Gastroesophageal sphincter (tissue), 4 donors: Measurements from ENCODE around the gene NUDT9. TPM values are rescaled to one million over a fixed set of nuclear protein-coding genes. Genes with fewer than 3 reads are reported as not detected.

ENCODE experiments used
- ATAC-seq: fragments of 150-250 bp; one replicate; pipeline ENCODE4 v1.9.1; 2016; ENCODE audit warnings: mild to moderate bottlenecking, moderate library complexity
- H3K27ac ChIP-seq, 4 donors: fragments of 200-600 bp; sonication (generic) in 3 of 4; 1 replicate in 3 of 4; 2 replicates in 1 of 4; pipeline ENCODE4 v1.5.1; 2016 to 2019
- H3K27me3 ChIP-seq: fragments of 200-600 bp; sonication (generic); one replicate; pipeline ENCODE4 v1.5.1; 2019
- H3K36me3 ChIP-seq, 2 donors: fragments of 200-600 bp; sonication (generic); one replicate each; pipeline ENCODE4 v1.5.1; 2019; ENCODE audit warnings: control low read depth in 1 of 2
- H3K4me1 ChIP-seq, 3 donors: fragments of 200-600 bp; sonication (generic); 1 replicate in 2 of 3; 2 replicates in 1 of 3; pipeline ENCODE4 v1.5.1; 2016 to 2019; ENCODE audit warnings: control low read depth in 2 of 3
- H3K4me3 ChIP-seq, 2 donors: fragments of 200-600 bp; sonication (generic); one replicate each; pipeline ENCODE4 v1.5.1; 2019; ENCODE audit warnings: mild to moderate bottlenecking in 1 of 2, moderate library complexity in 1 of 2
- H3K9me3 ChIP-seq, 3 donors: fragments of 200-600 bp; sonication (generic); one replicate each; pipeline ENCODE4 v1.5.1; 2017 to 2019; ENCODE audit warnings: control low read depth in 2 of 3
- EP300 ChIP-seq: sonication (generic); formaldehyde crosslinking; IDR thresholded peaks from one replicate; pipeline ENCODE4 v1.6.1; 2017; ENCODE audit warnings: antibody characterized with exemption, mild to moderate bottlenecking
- POLR2A ChIP-seq, 2 donors: fragments of 450-650 bp; IDR thresholded peaks; one replicate each; pipeline ENCODE4 v1.6.1; 2017; ENCODE audit warnings: antibody characterized with exemption in 2 of 2, mild to moderate bottlenecking in 2 of 2, moderate library complexity in 1 of 2
- POLR2AphosphoS5 ChIP-seq: sonication (generic); formaldehyde crosslinking; IDR thresholded peaks from one replicate; pipeline ENCODE4 v1.6.1; 2017; ENCODE audit warnings: antibody characterized with exemption
- WGBS, 2 donors: methylation state at CpG; one replicate each; pipeline ENCODE4 v1.1.5; 2018; ENCODE audit warnings: low coverage in 1 of 2; 5-methylcytosine and 5-hydroxymethylcytosine counted together
- total RNA-seq, 4 donors: library from RNA; depleted of rRNA; stranded (reverse); fragments of >200 nt; gene quantifications; one replicate each; pipeline ENCODE4 v1.1.0, GENCODE V29; 2016
- TF ChIP-seq, protein P1 (sequence below), 4 experiments: fragments of 200-600 bp in 2 of 4; fragments of 450-650 bp in 2 of 4; sonication (generic) in 1 of 4; IDR thresholded peaks; one replicate each; pipeline ENCODE4 v1.5.1; 2017 to 2019; ENCODE audit warnings: antibody characterized with exemption in 4 of 4, mild to moderate bottlenecking in 2 of 4, moderate library complexity in 2 of 4

Gene NUDT9
- total RNA-seq, 4 donors from 2014 or later = 19.3 to 26.7 (median 22.8) TPM

DNA sequence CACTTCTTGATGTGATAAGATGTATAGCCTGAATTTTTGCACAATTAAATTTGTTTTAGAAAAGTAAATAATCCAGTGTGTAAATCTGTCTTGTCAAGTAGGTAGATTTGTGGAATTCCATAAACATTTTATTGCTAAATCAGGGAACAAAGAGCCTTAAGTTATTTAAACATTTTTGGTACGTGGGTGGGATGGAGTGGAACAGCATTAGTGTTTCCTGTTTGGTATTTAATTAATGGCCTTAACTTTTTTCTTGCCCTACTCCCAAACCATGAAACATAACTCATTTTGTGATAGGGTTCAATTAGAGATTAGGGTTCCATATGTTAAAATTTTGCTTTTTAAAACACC is 5.1 kb downstream of the NUDT9 start:
- no peaks in the 10 kb centered on the region for H3K27me3 ChIP-seq
- no peaks in the 10 kb centered on the region for H3K9me3 ChIP-seq
- 28 to 43% methylated on average over 1 of the region's 1 CpG for WGBS, 2 donors
- H3K36me3 ChIP-seq = no peaks in the 10 kb centered on the region
- peaks cover 0 to 37% (median 3%) of the 10 kb centered on the region in 3 donors for H3K4me1 ChIP-seq
- no peak overlapping the region for H3K4me3 ChIP-seq
- no peak overlapping the region for H3K27ac ChIP-seq
- no peak for TF ChIP-seq POLR2AphosphoS5
- TF ChIP-seq POLR2A (IDR thresholded peaks at IDR 0.05) = no peak
- TF ChIP-seq, protein P1, sequence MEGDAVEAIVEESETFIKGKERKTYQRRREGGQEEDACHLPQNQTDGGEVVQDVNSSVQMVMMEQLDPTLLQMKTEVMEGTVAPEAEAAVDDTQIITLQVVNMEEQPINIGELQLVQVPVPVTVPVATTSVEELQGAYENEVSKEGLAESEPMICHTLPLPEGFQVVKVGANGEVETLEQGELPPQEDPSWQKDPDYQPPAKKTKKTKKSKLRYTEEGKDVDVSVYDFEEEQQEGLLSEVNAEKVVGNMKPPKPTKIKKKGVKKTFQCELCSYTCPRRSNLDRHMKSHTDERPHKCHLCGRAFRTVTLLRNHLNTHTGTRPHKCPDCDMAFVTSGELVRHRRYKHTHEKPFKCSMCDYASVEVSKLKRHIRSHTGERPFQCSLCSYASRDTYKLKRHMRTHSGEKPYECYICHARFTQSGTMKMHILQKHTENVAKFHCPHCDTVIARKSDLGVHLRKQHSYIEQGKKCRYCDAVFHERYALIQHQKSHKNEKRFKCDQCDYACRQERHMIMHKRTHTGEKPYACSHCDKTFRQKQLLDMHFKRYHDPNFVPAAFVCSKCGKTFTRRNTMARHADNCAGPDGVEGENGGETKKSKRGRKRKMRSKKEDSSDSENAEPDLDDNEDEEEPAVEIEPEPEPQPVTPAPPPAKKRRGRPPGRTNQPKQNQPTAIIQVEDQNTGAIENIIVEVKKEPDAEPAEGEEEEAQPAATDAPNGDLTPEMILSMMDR (IDR thresholded peaks at IDR 0.05) = no peak
- no peak for TF ChIP-seq EP300
- ATAC-seq = no peak

DNA sequence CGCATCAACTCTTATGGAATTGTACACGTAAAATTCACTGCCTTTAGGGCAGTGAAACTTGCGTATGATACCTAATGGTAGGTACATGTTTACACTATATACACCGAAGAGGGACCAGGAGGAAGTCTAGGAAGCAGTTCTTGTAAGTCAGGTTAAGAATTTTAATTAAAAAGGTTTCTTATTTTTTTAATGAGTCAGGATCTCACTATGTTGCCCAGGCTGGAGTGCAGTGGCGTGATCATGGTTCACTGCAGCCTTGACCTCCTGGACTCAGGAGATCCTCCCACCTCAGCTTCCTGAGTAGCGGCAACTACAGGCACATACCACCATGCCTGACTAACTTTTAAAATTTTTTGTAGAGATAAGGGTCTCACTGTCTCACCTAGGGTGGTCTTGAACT is 6.6 kb downstream of the NUDT9 start:
- ATAC-seq = no peak
- Histone ChIP-seq H3K36me3 (no peaks in the 10 kb centered on the region), H3K4me3 (no peak overlapping the region), H3K27me3 (no peaks in the 10 kb centered on the region), H3K9me3 (no peaks in the 10 kb centered on the region), H3K27ac (no peak overlapping the region), H3K4me1 (peaks cover 0 to 28% (median 3%) of the 10 kb centered on the region in 3 donors)
- WGBS, 2 donors = 95% methylated on average over 6 of the region's 6 CpGs
- no peak for TF ChIP-seq EP300

DNA sequence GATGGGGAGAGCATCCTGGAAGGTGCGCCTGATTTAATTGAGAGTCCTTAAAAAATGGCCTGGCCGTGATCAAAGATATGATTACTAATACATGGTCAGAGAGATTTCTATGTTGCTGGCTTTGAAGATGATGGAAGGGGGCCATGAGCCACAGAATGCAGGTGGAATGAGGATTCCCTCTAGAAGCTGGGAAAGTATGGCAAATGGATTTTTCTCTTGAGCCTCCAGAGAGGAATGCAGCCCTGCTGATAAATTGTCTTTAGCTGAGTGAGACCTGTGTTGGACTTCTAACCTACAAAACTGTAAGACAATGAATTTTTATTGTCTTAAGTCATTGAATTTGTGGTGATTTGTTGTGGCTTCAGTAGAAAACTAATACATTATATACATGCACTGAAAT is 7.7 kb downstream of the NUDT9 start:
- Histone ChIP-seq H3K27ac (no peak overlapping the region), H3K9me3 (no peaks in the 10 kb centered on the region), H3K4me1 (peaks cover 0 to 17% (median 0%) of the 10 kb centered on the region in 3 donors), H3K36me3 (peaks cover 0 to 3% of the 10 kb centered on the region in 2 donors), H3K4me3 (no peak overlapping the region), H3K27me3 (no peaks in the 10 kb centered on the region)
- WGBS, 2 donors = 80 to 87% methylated on average over 1 to 2 of the region's 2 CpGs
- no peak for ATAC-seq
- TF ChIP-seq, protein P1 (IDR thresholded peaks at IDR 0.05) = no peak
- TF ChIP-seq POLR2AphosphoS5 (no peak), EP300 (no peak), POLR2A (IDR thresholded peaks at IDR 0.05) (no peak)

DNA sequence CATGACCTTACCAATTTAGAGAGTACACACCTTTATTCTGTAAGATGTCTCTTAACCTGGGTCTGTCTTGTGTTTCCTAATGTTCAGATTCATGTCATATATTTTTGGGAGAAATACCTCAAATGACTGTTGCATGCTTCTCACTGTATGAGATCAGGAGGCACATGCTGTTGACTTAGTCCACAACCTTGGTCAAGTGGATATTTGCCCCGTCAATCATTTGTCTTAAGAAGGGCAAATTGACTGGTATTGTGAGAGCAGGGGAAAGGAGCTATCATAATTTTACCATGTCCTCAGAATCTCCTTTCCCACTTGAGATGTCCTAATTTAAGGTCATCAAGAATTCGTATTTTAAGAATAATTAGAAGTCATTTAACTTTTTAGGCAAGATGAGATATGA is 11.0 kb downstream of the NUDT9 start:
- no peaks in the 10 kb centered on the region for H3K9me3 ChIP-seq
- peaks cover 0 to 31% of the 10 kb centered on the region in 2 donors for H3K36me3 ChIP-seq
- no peak overlapping the region for H3K4me3 ChIP-seq
- no peaks in the 10 kb centered on the region for H3K4me1 ChIP-seq
- WGBS, 2 donors = 85 to 89% methylated on average over 2 of the region's 2 CpGs
- ATAC-seq = no peak
- no peak overlapping the region for H3K27ac ChIP-seq
- H3K27me3 ChIP-seq = no peaks in the 10 kb centered on the region
- TF ChIP-seq POLR2AphosphoS5 = no peak
- TF ChIP-seq POLR2A (IDR thresholded peaks at IDR 0.05) = no peak
- TF ChIP-seq, protein P1 (IDR thresholded peaks at IDR 0.05) = no peak
- no peak for TF ChIP-seq EP300

DNA sequence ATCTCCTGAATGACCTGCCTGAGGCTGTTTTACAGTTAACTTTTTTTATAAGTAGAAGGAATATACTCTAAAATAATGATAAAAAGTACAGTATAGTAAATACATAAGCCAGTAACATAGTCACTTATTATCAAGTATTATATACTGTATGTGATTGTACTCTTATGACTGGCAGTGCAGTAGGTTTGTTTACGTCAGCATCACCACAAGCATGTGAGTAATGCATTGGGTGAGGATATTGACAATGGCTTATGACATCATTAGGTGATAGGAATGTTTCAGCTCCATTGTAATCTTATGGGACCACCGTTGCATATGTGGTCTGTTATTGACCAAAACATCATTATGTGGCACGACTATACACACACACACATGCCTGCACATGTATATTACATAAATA is 20.5 kb downstream of the NUDT9 start:
- no peaks in the 10 kb centered on the region for H3K27me3 ChIP-seq

More for the DNA sequence above, 20.5 kb downstream of the NUDT9 start:
- TF ChIP-seq POLR2A (IDR thresholded peaks at IDR 0.05) (no peak), EP300 (no peak), POLR2AphosphoS5 (no peak)
- TF ChIP-seq, protein P1 (IDR thresholded peaks at IDR 0.05) = no peak
- peaks cover 0 to 83% of the 10 kb centered on the region in 2 donors for H3K36me3 ChIP-seq
- no peaks in the 10 kb centered on the region for H3K9me3 ChIP-seq
- no peak for ATAC-seq
- H3K27ac ChIP-seq = no peak overlapping the region
- WGBS, 2 donors = 92 to 93% methylated on average over 3 of the region's 3 CpGs
- no peak overlapping the region for H3K4me3 ChIP-seq
- no peaks in the 10 kb centered on the region for H3K4me1 ChIP-seq
